ENCODE measurements around the gene ADGRB3. TPM values are rescaled to one million over a fixed set of nuclear protein-coding genes. Genes with fewer than 3 reads are reported as not detected.
"Not testable (repeated sequence)": the region's sequence is repeated elsewhere in the genome, so short reads cannot be mapped to it uniquely, and the experiment has no call there.

The ADGRB3 gene
- total and polyA plus RNA-seq, 2 donors (not counting 3 experiments of a cell fraction or from before 2014, with no cell fraction given), result not detected

DNA sequence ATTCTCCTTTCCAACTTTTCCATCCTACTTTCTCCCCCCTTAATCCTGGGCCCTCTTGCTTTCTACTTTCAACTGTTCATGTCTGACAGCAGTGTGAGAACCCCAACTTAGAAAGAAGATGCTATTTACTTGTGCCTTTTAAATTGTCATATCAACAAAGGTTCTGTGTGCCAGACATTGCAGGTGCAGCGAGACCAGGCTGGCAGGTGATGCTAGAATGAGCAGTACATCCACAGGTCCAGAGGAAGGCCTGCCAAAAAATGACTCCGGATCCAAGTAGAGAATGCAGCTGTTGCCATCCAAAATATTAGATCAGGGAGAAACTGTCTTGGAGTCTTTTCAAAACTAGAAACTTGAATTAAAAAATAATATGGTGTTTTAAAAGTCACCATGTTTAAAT is 651.2 kb downstream of the ADGRB3 start:
- Histone ChIP-seq H3K9me1 (replicated peaks; ENCODE audit: control insufficient read depth, extremely low read depth, insufficient read depth, low read length) (no peaks in the 10 kb centered on the region), H3K4me3 (replicated peaks in 1 of 3; ENCODE audit: insufficient read depth in 1 of 3, low read depth in 1 of 3, low read length in 3 of 3) (no peak overlapping the region), H3K27me3 (ENCODE audit: control insufficient read depth in 2 of 2, insufficient read depth in 2 of 2, low read length in 2 of 2) (no peaks in the 10 kb centered on the region), H3K4me1 (ENCODE audit: control insufficient read depth, extremely low read depth, insufficient read depth, low read length) (no peaks in the 10 kb centered on the region), H3K27ac (ENCODE audit: insufficient read depth, low read depth, low read length) (no peak overlapping the region), H3K4me2 (ENCODE audit: insufficient read depth, low read length) (no peak overlapping the region), H3K9me3 (replicated peaks; ENCODE audit: control insufficient read depth, insufficient read depth, low read length) (no peaks in the 10 kb centered on the region), H3K79me2 (ENCODE audit: control insufficient read depth, insufficient read depth, low read length) (no peaks in the 10 kb centered on the region), H4K20me1 (replicated peaks; ENCODE audit: control insufficient read depth, extremely low read depth, insufficient read depth, low read length) (no peaks in the 10 kb centered on the region), H3K36me3 (ENCODE audit: control insufficient read depth in 2 of 2, extremely low read depth in 1 of 2, insufficient read depth in 2 of 2, low read length in 2 of 2) (no peaks in the 10 kb centered on the region), H3K9ac (replicated peaks; ENCODE audit: extremely low read depth, insufficient read depth, low read length) (no peak overlapping the region), H2AFZ (ENCODE audit: low read depth, low read length) (no peak overlapping the region)
- dilution Hi-C loops (cut with MboI; ENCODE audit: extremely low pct_ligation_motif_present, low sequenced_read_pairs), result no loop called here
- ChIA-PET CTCF (no interaction called here), POLR2A (no interaction called here)
- intact Hi-C loops (cut with micrococcal nuclease), result no loop called here
- FAIRE-seq, result no peak
- no peak for TF ChIP-seq POLR2AphosphoS5 (IDR thresholded peaks at IDR 0.05; ENCODE audit: insufficient read depth, low read depth, low read length)
- TF ChIP-seq, protein P1, sequence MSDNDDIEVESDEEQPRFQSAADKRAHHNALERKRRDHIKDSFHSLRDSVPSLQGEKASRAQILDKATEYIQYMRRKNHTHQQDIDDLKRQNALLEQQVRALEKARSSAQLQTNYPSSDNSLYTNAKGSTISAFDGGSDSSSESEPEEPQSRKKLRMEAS (IDR thresholded peaks at IDR 0.05; ENCODE audit: insufficient read depth, insufficient read length), result no peak
- TF ChIP-seq, protein P2, sequence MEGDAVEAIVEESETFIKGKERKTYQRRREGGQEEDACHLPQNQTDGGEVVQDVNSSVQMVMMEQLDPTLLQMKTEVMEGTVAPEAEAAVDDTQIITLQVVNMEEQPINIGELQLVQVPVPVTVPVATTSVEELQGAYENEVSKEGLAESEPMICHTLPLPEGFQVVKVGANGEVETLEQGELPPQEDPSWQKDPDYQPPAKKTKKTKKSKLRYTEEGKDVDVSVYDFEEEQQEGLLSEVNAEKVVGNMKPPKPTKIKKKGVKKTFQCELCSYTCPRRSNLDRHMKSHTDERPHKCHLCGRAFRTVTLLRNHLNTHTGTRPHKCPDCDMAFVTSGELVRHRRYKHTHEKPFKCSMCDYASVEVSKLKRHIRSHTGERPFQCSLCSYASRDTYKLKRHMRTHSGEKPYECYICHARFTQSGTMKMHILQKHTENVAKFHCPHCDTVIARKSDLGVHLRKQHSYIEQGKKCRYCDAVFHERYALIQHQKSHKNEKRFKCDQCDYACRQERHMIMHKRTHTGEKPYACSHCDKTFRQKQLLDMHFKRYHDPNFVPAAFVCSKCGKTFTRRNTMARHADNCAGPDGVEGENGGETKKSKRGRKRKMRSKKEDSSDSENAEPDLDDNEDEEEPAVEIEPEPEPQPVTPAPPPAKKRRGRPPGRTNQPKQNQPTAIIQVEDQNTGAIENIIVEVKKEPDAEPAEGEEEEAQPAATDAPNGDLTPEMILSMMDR (IDR thresholded peaks at IDR 0.05; ENCODE audit: extremely low read depth in 1 of 2, insufficient read depth in 1 of 2, low read depth in 1 of 2, low read length in 2 of 2), result no peak
- TF ChIP-seq POLR2A (IDR thresholded peaks at IDR 0.05; ENCODE audit: low read depth, low read length), result no peak
- TF ChIP-seq JUN (IDR thresholded peaks at IDR 0.05; ENCODE audit: borderline replicate concordance, insufficient read depth, insufficient read length, low read depth), result no peak
- no peak for TF ChIP-seq MYC (IDR thresholded peaks at IDR 0.05; ENCODE audit: low read depth, low read length)
- TF ChIP-seq FOS (IDR thresholded peaks at IDR 0.05; ENCODE audit: borderline replicate concordance, insufficient read depth, low read length), result no peak
- no peak for TF ChIP-seq EZH2 (IDR thresholded peaks at IDR 0.05; ENCODE audit: borderline replicate concordance, low read depth, low read length, severe bottlenecking)
- no TSS peak for BruUV-seq (replicated peaks)
- DNase-seq (ENCODE audit: low read depth, low spot score), result no peak

DNA sequence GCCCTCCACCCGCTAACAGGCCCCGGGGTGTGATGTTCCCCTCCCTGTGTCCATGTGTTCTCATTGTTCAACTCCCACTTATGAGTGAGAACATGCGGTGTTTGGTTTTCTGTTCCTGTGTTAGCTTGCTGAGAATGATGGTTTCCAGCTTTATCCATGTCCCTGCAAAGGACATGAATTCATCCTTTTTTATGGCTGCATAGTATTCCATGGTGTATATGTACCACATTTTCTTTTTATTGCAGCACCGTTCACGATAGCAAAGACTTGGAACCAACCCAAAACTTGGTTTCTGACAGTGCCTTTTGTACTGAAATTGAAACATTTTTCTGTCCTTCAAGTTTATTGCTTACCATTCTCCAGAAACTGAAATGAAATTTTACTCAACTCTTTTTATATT is 653.1 kb downstream of the ADGRB3 start:
- BruUV-seq (replicated peaks); H2AFZ ChIP-seq (ENCODE audit: low read depth, low read length); POLR2A ChIA-PET; H3K4me2 ChIP-seq (ENCODE audit: insufficient read depth, low read length); FAIRE-seq; H3K27ac ChIP-seq (ENCODE audit: insufficient read depth, low read depth, low read length); H4K20me1 ChIP-seq (replicated peaks; ENCODE audit: control insufficient read depth, extremely low read depth, insufficient read depth, low read length); H3K4me3 ChIP-seq (replicated peaks in 1 of 3; ENCODE audit: insufficient read depth in 1 of 3, low read depth in 1 of 3, low read length in 3 of 3); H3K9me1 ChIP-seq (replicated peaks; ENCODE audit: control insufficient read depth, extremely low read depth, insufficient read depth, low read length); H3K9me3 ChIP-seq (replicated peaks; ENCODE audit: control insufficient read depth, insufficient read depth, low read length); DNase-seq (ENCODE audit: low read depth, low spot score); intact Hi-C loops (cut with micrococcal nuclease); CTCF ChIA-PET; H3K27me3 ChIP-seq (ENCODE audit: control insufficient read depth in 2 of 2, insufficient read depth in 2 of 2, low read length in 2 of 2); H3K79me2 ChIP-seq (ENCODE audit: control insufficient read depth, insufficient read depth, low read length); H3K4me1 ChIP-seq (ENCODE audit: control insufficient read depth, extremely low read depth, insufficient read depth, low read length); H3K9ac ChIP-seq (replicated peaks; ENCODE audit: extremely low read depth, insufficient read depth, low read length); H3K36me3 ChIP-seq (ENCODE audit: control insufficient read depth in 2 of 2, extremely low read depth in 1 of 2, insufficient read depth in 2 of 2, low read length in 2 of 2); dilution Hi-C loops (cut with MboI; ENCODE audit: extremely low pct_ligation_motif_present, low sequenced_read_pairs): not testable (repeated sequence)
